ENCODE measurements around the gene FARP1. TPM values are rescaled to one million over a fixed set of nuclear protein-coding genes. Genes with fewer than 3 reads are reported as not detected.

The FARP1 gene
- total and polyA plus RNA-seq, 10 of the 15 experiments (the other 5 are each of a cell fraction or from before 2014, with no cell fraction given), result 0.17 to 6.9 (median 0.68) TPM

GRCh38 chr13:98241976-98242375 is 99.1 kb downstream of the FARP1 start:
- Histone ChIP-seq H2AFZ (ENCODE audit: control insufficient read depth, low read depth, low read length) (no peak overlapping the region), H3K4me2 (ENCODE audit: control insufficient read depth, insufficient read depth) (no peak overlapping the region), H3K9ac (ENCODE audit: control insufficient read depth, insufficient read depth, low read length) (no peak overlapping the region), H3K79me2 (ENCODE audit: control insufficient read depth, insufficient read depth, low read length) (no peaks in the 10 kb centered on the region), H4K20me1 (ENCODE audit: control insufficient read depth, insufficient read depth) (no peaks in the 10 kb centered on the region), H3K9me3 (replicated peaks; ENCODE audit: control insufficient read depth, insufficient read depth, low read length) (no peaks in the 10 kb centered on the region), H3K27me3 (replicated peaks in 1 of 2; ENCODE audit: control insufficient read depth in 2 of 2, insufficient read depth in 2 of 2, low read length in 1 of 2) (no peaks in the 10 kb centered on the region), H3K4me1 (ENCODE audit: control insufficient read depth, insufficient read depth, low read length) (no peaks in the 10 kb centered on the region), H3K27ac (ENCODE audit: control insufficient read depth, insufficient read depth) (no peak overlapping the region), H3K36me3 (ENCODE audit: control insufficient read depth in 2 of 2, insufficient read depth in 2 of 2, low read length in 1 of 2) (no peaks in the 10 kb centered on the region), H3K4me3 (no peak overlapping the region)
- in situ Hi-C loops (cut with MboI), result no loop called here
- no TSS peak for BruUV-seq (replicated peaks)
- WGBS (ENCODE audit: insufficient coverage, insufficient replicate concordance, low lambda C conversion rate, missing lambda C conversion rate), result 48% methylated on average over 7 of the region's 7 CpGs
- TF ChIP-seq SMARCA5 (IDR thresholded peaks at IDR 0.05) (no peak), ZZZ3 (IDR thresholded peaks at IDR 0.05; ENCODE audit: control insufficient read depth, insufficient read length, low read depth) (no peak), HDGF (IDR thresholded peaks at IDR 0.05) (no peak), ZNF384 (IDR thresholded peaks at IDR 0.05; ENCODE audit: borderline replicate concordance, low read depth, low read length) (no peak), BRCA1 (IDR thresholded peaks at IDR 0.05; ENCODE audit: low read depth, low read length) (no peak), NBN (IDR thresholded peaks at IDR 0.05) (no peak), BMI1 (IDR thresholded peaks at IDR 0.05; ENCODE audit: borderline replicate concordance) (no peak), ZBTB40 (IDR thresholded peaks at IDR 0.05; ENCODE audit: borderline replicate concordance) (no peak), RBBP5 (conservative IDR thresholded peaks at IDR 0.05) (no peak), SREBF1 (IDR thresholded peaks at IDR 0.05; ENCODE audit: low read length) (no peak), SMAD5 (IDR thresholded peaks at IDR 0.05; ENCODE audit: low read depth) (no peak)
- FAIRE-seq (no peak), ATAC-seq (no peak), DNase-seq (ENCODE audit: low read depth, low spot score) (no peak)
- intact Hi-C loops (cut with micrococcal nuclease; ENCODE audit: unreplicated experiment), result no loop called here
- CTCF ChIA-PET, result no interaction called here
- POLR2A ChIA-PET, result no interaction called here
- RAD21 ChIA-PET (ENCODE audit: unreplicated experiment), result no interaction called here
- SMC1A ChIA-PET (ENCODE audit: uncharacterized antibody, unreplicated experiment), result no interaction called here
